ENCODE results near the gene ZBTB21.

- TF ChIP-seq RXRA (IDR thresholded peaks at IDR 0.05; ENCODE audit: insufficient read depth, low read depth, low read length): no peak
- TF ChIP-seq JUND (IDR thresholded peaks at IDR 0.05; ENCODE audit: low read length): no peak
- TF ChIP-seq CTCF (IDR thresholded peaks at IDR 0.05; ENCODE audit: control extremely low read depth in 1 of 3, insufficient read depth in 1 of 3, low read depth in 1 of 3, low read length in 3 of 3): no peak
- TF ChIP-seq, protein P1, sequence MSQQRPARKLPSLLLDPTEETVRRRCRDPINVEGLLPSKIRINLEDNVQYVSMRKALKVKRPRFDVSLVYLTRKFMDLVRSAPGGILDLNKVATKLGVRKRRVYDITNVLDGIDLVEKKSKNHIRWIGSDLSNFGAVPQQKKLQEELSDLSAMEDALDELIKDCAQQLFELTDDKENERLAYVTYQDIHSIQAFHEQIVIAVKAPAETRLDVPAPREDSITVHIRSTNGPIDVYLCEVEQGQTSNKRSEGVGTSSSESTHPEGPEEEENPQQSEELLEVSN (IDR thresholded peaks at IDR 0.05): no peak
- no peak for TF ChIP-seq EZH2 (IDR thresholded peaks at IDR 0.05; ENCODE audit: low read depth, low read length, severe bottlenecking)
- no peak for TF ChIP-seq POLR2AphosphoS5 (IDR thresholded peaks at IDR 0.05; ENCODE audit: low read depth, low read length)
- no peak for TF ChIP-seq ZNF274 (IDR thresholded peaks at IDR 0.05; ENCODE audit: borderline replicate concordance, extremely low read depth, low read length)
These were observed 26.2 kb upstream of the ZBTB21 start for GRCh38 chr21:42036313-42036712.
